T-helper 9 cell (primary cell): ENCODE results near the gene ANKRD28.
"Not testable (repeated sequence)": the region's sequence is repeated elsewhere in the genome, so short reads cannot be mapped to it uniquely, and the experiment has no call there.

ENCODE experiments used
- DNase-seq: peaks from one replicate; pipeline ENCODE4 v3.0.0-alpha.2; 2020

Gene ANKRD28

GRCh38 chr3:15801298-15801697 is 3.5 kb upstream of the ANKRD28 start:
- DNase-seq, result no peak

- no peak for DNase-seq
Measured at GRCh38 chr3:15800780-15801179, 3.0 kb upstream of the ANKRD28 start.

GRCh38 chr3:15800327-15800726 is 2.5 kb upstream of the ANKRD28 start:
- DNase-seq, result no peak

GRCh38 chr3:15798533-15799245 is 910 bp upstream of the ANKRD28 start:
- DNase-seq, result no peak

- no peak for DNase-seq
Measured at GRCh38 chr3:15796771-15797641, 773 bp downstream of the ANKRD28 start.

- DNase-seq, result no peak
Measured at GRCh38 chr3:15796331-15796730, 1.4 kb downstream of the ANKRD28 start.

- DNase-seq, result no peak
Measured at GRCh38 chr3:15795651-15796308, 2.0 kb downstream of the ANKRD28 start.

GRCh38 chr3:15794842-15795650 is 2.7 kb downstream of the ANKRD28 start:
- DNase-seq, result no peak

- DNase-seq, result no peak
Measured at GRCh38 chr3:15794303-15794771, 3.4 kb downstream of the ANKRD28 start.

GRCh38 chr3:15791525-15791924 is 6.3 kb downstream of the ANKRD28 start:
- no peak for DNase-seq

GRCh38 chr3:15787941-15788340 is 9.8 kb downstream of the ANKRD28 start:
- DNase-seq, result no peak

- DNase-seq, result no peak
Measured at GRCh38 chr3:15787526-15787925, 10.3 kb downstream of the ANKRD28 start.

- DNase-seq, result no peak
Measured at GRCh38 chr3:15783361-15783969, 14.3 kb downstream of the ANKRD28 start.

- no peak for DNase-seq
Measured at GRCh38 chr3:15782429-15782828, 15.3 kb downstream of the ANKRD28 start.

- DNase-seq, result no peak
Measured at GRCh38 chr3:15781637-15782402, 16.0 kb downstream of the ANKRD28 start.

GRCh38 chr3:15781131-15781530 is 16.6 kb downstream of the ANKRD28 start:
- no peak for DNase-seq

GRCh38 chr3:15779111-15779510 is 18.7 kb downstream of the ANKRD28 start:
- DNase-seq, result no peak

- DNase-seq, result no peak
Measured at GRCh38 chr3:15778332-15778858, 19.4 kb downstream of the ANKRD28 start.

- not testable (repeated sequence) for DNase-seq
Measured at GRCh38 chr3:15774931-15775560, 22.7 kb downstream of the ANKRD28 start.

- DNase-seq, result no peak
Measured at GRCh38 chr3:15771444-15771843, 26.3 kb downstream of the ANKRD28 start.
